GM23248 (cell line): ENCODE data around the gene ADCYAP1R1. TPM values are rescaled to one million over a fixed set of nuclear protein-coding genes. Genes with fewer than 3 reads are reported as not detected.

ENCODE experiments used
- DNase-seq: peaks from one replicate; pipeline ENCODE4 v3.0.0-alpha.2; 2015
- H2AFZ ChIP-seq: fragments of 200-600 bp; sonication (generic); 2 replicates; pipeline ENCODE4 v1.6.1; 2016; ENCODE audit warnings: antibody characterized with exemption
- H3F3A ChIP-seq: fragments of 200-600 bp; sonication (generic); 2 replicates; pipeline ENCODE4 v1.6.1; 2016; ENCODE audit warnings: mild to moderate bottlenecking, antibody characterized with exemption, mixed run types; ENCODE audit not compliant: insufficient read depth
- H3K27ac ChIP-seq: fragments of 200-600 bp; sonication (generic); 2 replicates; pipeline ENCODE4 v1.5.1; 2016; ENCODE audit warnings: mild to moderate bottlenecking
- H3K27me3 ChIP-seq: fragments of 200-600 bp; sonication (generic); replicated peaks from 2 replicates; pipeline ENCODE4 v1.6.1; 2016; ENCODE audit warnings: mild to moderate bottlenecking; ENCODE audit not compliant: insufficient read depth
- H3K36me3 ChIP-seq: fragments of 200-600 bp; sonication (generic); 2 replicates; pipeline ENCODE4 v1.6.1; 2016; ENCODE audit warnings: low read depth, mild to moderate bottlenecking
- H3K4me1 ChIP-seq: fragments of 200-600 bp; sonication (generic); 2 replicates; pipeline ENCODE4 v1.6.1; 2016; ENCODE audit warnings: mild to moderate bottlenecking; ENCODE audit not compliant: insufficient read depth
- H3K4me2 ChIP-seq: fragments of 200-600 bp; sonication (generic); one replicate; pipeline ENCODE4 v1.6.1; 2016; ENCODE audit warnings: mild to moderate bottlenecking; ENCODE audit not compliant: unreplicated experiment
- H3K4me3 ChIP-seq: fragments of 200-600 bp; sonication (generic); 2 replicates; pipeline ENCODE4 v1.5.1; 2016; ENCODE audit warnings: mild to moderate bottlenecking
- H3K79me2 ChIP-seq: fragments of 200-600 bp; sonication (generic); 2 replicates; pipeline ENCODE4 v1.6.1; 2016; ENCODE audit warnings: mild to moderate bottlenecking; ENCODE audit not compliant: insufficient read depth
- H3K9ac ChIP-seq: fragments of 200-600 bp; sonication (generic); 2 replicates; pipeline ENCODE4 v1.6.1; 2016; ENCODE audit warnings: mild to moderate bottlenecking
- H3K9me2 ChIP-seq: fragments of 200-600 bp; sonication (generic); 2 replicates; pipeline ENCODE4 v1.6.1; 2016; ENCODE audit warnings: mixed run types, mild to moderate bottlenecking, moderate library complexity; ENCODE audit not compliant: insufficient read depth
- H3K9me3 ChIP-seq: fragments of 200-600 bp; sonication (generic); one replicate; pipeline ENCODE4 v1.6.1; 2017; ENCODE audit warnings: low read depth
- H4K20me1 ChIP-seq: fragments of 200-600 bp; sonication (generic); 2 replicates; pipeline ENCODE4 v1.6.0; 2016; ENCODE audit not compliant: insufficient read depth
- EZH2 ChIP-seq: fragments of 200-600 bp; sonication (generic); IDR thresholded peaks from 2 replicates; pipeline ENCODE4 v1.6.1; 2018; ENCODE audit warnings: antibody characterized with exemption, mild to moderate bottlenecking; ENCODE audit not compliant: insufficient read depth, poor library complexity, severe bottlenecking
- EZH2phosphoT487 ChIP-seq: fragments of 200-600 bp; sonication (generic); IDR thresholded peaks from 2 replicates; pipeline ENCODE4 v1.6.1; 2018; ENCODE audit warnings: antibody characterized with exemption, moderate library complexity, mild to moderate bottlenecking, low read depth; ENCODE audit not compliant: insufficient read depth
- WGBS, 2 experiments: methylation state at CpG; one replicate each; pipeline ENCODE4 v1.1.6; 2015 to 2017; ENCODE audit warnings: low lambda C conversion rate in 2 of 2, low coverage in 1 of 2; ENCODE audit errors: missing lambda C conversion rate in 2 of 2; 5-methylcytosine and 5-hydroxymethylcytosine counted together
- in situ Hi-C: fragments of 300-500 bp; cut with MboI; formaldehyde crosslinking; loops from 2 replicates; pipeline ENCODE4 v1.15.0; 2020
- polyA plus RNA-seq: library from polyadenylated mRNA; unstranded; fragments of >200 nt; fragmentation: Nextera tagmentation; extraction: Ambion mirVana; gene quantifications from 2 replicates; pipeline ENCODE4 v1.2.1, GENCODE V29; 2016
- total RNA-seq: library from RNA; depleted of rRNA; stranded (reverse); fragments of >200 nt; shearing (Covaris generic); gene quantifications from 2 replicates; pipeline ENCODE4 v1.2.3, GENCODE V29; 2014

Gene ADCYAP1R1
- total and polyA plus RNA-seq, 2 experiments from 2014 or later, result 0.05 TPM; not detected in 1

GRCh38 chr7:31066516-31067130, 14.5 kb downstream of the ADCYAP1R1 start:
- no peak overlapping the region for H3K9ac ChIP-seq
- H3K9me3 ChIP-seq, result no peaks in the 10 kb centered on the region
- H3K4me3 ChIP-seq, result no peak overlapping the region
- no peaks in the 10 kb centered on the region for H3K79me2 ChIP-seq
- no peaks in the 10 kb centered on the region for H3K9me2 ChIP-seq
- no peak overlapping the region for H2AFZ ChIP-seq
- TF ChIP-seq EZH2 (no peak), EZH2phosphoT487 (no peak)
- in situ Hi-C loops, result no loop called here
- 23 to 28% methylated on average over 4 of the region's 4 CpGs for WGBS, 2 experiments
- no peaks in the 10 kb centered on the region for H3K27me3 ChIP-seq
- no peaks in the 10 kb centered on the region for H4K20me1 ChIP-seq
- no peak for DNase-seq
- no peak overlapping the region for H3K27ac ChIP-seq
- no peaks in the 10 kb centered on the region for H3K36me3 ChIP-seq
- H3F3A ChIP-seq, result no peaks in the 10 kb centered on the region
- no peaks in the 10 kb centered on the region for H3K4me1 ChIP-seq
- no peak overlapping the region for H3K4me2 ChIP-seq

- DNase-seq, result no peak
- H3K36me3 ChIP-seq, result no peaks in the 10 kb centered on the region
- no peak overlapping the region for H3K4me3 ChIP-seq
- no peaks in the 10 kb centered on the region for H4K20me1 ChIP-seq
- H3K27me3 ChIP-seq, result no peaks in the 10 kb centered on the region
- no peaks in the 10 kb centered on the region for H3K79me2 ChIP-seq
- in situ Hi-C loops, result no loop called here
- TF ChIP-seq EZH2phosphoT487 (no peak), EZH2 (no peak)
- WGBS, 2 experiments, result 66 to 75% methylated on average over 3 of the region's 3 CpGs
- no peak overlapping the region for H3K4me2 ChIP-seq
- H3F3A ChIP-seq, result no peaks in the 10 kb centered on the region
- no peaks in the 10 kb centered on the region for H3K9me2 ChIP-seq
- H3K4me1 ChIP-seq, result no peaks in the 10 kb centered on the region
- no peaks in the 10 kb centered on the region for H3K9me3 ChIP-seq
- no peak overlapping the region for H2AFZ ChIP-seq
- no peak overlapping the region for H3K9ac ChIP-seq
- no peak overlapping the region for H3K27ac ChIP-seq
Measured at GRCh38 chr7:31067491-31067890, 15.4 kb downstream of the ADCYAP1R1 start.

GRCh38 chr7:31068006-31068675, 16.0 kb downstream of the ADCYAP1R1 start:
- in situ Hi-C loops, result no loop called here
- 60 to 65% methylated on average over 14 to 16 of the region's 16 CpGs for WGBS, 2 experiments

GRCh38 chr7:31069860-31070555, 17.9 kb downstream of the ADCYAP1R1 start:
- H3F3A ChIP-seq, result no peaks in the 10 kb centered on the region
- in situ Hi-C loops, result no loop called here
- 41% methylated on average over 4 of the region's 4 CpGs for WGBS, 2 experiments
- H4K20me1 ChIP-seq, result no peaks in the 10 kb centered on the region
- no peak overlapping the region for H3K9ac ChIP-seq
- no peak for DNase-seq
- H3K36me3 ChIP-seq, result no peaks in the 10 kb centered on the region
- no peaks in the 10 kb centered on the region for H3K4me1 ChIP-seq
- H2AFZ ChIP-seq, result no peak overlapping the region
- H3K4me3 ChIP-seq, result no peak overlapping the region
- H3K9me2 ChIP-seq, result no peaks in the 10 kb centered on the region
- TF ChIP-seq EZH2 (no peak), EZH2phosphoT487 (no peak)
- no peaks in the 10 kb centered on the region for H3K9me3 ChIP-seq
- no peaks in the 10 kb centered on the region for H3K79me2 ChIP-seq
- H3K4me2 ChIP-seq, result no peak overlapping the region
- H3K27ac ChIP-seq, result no peak overlapping the region
- no peaks in the 10 kb centered on the region for H3K27me3 ChIP-seq

More at GRCh38 chr7:31068006-31068675, 16.0 kb downstream of the ADCYAP1R1 start:
- Histone ChIP-seq H3K9ac (no peak overlapping the region), H3K4me1 (no peaks in the 10 kb centered on the region), H4K20me1 (no peaks in the 10 kb centered on the region), H3K27me3 (no peaks in the 10 kb centered on the region), H3K36me3 (no peaks in the 10 kb centered on the region), H3F3A (no peaks in the 10 kb centered on the region), H3K27ac (no peak overlapping the region), H3K9me2 (no peaks in the 10 kb centered on the region), H3K4me2 (no peak overlapping the region), H3K79me2 (no peaks in the 10 kb centered on the region), H3K9me3 (no peaks in the 10 kb centered on the region), H3K4me3 (no peak overlapping the region), H2AFZ (no peak overlapping the region)
- no peak for TF ChIP-seq EZH2
- TF ChIP-seq EZH2phosphoT487, result no peak
- no peak for DNase-seq
